GM23338 (cell line): ENCODE results near the gene PTH1R. TPM values are rescaled to one million over a fixed set of nuclear protein-coding genes. Genes with fewer than 3 reads are reported as not detected.

Source experiments
- ATAC-seq: fragments of 200-7000 bp; cut with Tn5 transposase; 3 replicates; pipeline ENCODE4 v1.9.1; 2020
- DNase-seq: peaks from one replicate; pipeline ENCODE4 v3.0.0-alpha.2; 2015; ENCODE audit warnings: low spot score
- H2AFZ ChIP-seq: fragments of 200-600 bp; sonication (generic); 2 replicates; pipeline ENCODE4 v1.8.0; 2016; ENCODE audit warnings: antibody characterized with exemption, mild to moderate bottlenecking, moderate library complexity
- H3F3A ChIP-seq: fragments of 200-600 bp; sonication (generic); replicated peaks from 2 replicates; pipeline ENCODE4 v1.8.0; 2017; ENCODE audit warnings: antibody characterized with exemption, mixed run types, low read depth
- H3K27ac ChIP-seq: fragments of 200-600 bp; sonication (generic); 2 replicates; pipeline ENCODE4 v1.6.1; 2016; ENCODE audit warnings: low read depth
- H3K27me3 ChIP-seq: fragments of 200-600 bp; sonication (generic); 2 replicates; pipeline ENCODE4 v1.8.0; 2016; ENCODE audit warnings: mild to moderate bottlenecking, mixed run types, moderate library complexity; ENCODE audit not compliant: insufficient read depth
- H3K36me3 ChIP-seq: fragments of 200-600 bp; sonication (generic); 2 replicates; pipeline ENCODE4 v1.8.0; 2016; ENCODE audit warnings: mild to moderate bottlenecking; ENCODE audit not compliant: insufficient read depth
- H3K4me1 ChIP-seq: fragments of 200-600 bp; sonication (generic); 2 replicates; pipeline ENCODE4 v1.8.0; 2016; ENCODE audit warnings: mild to moderate bottlenecking, moderate library complexity; ENCODE audit not compliant: insufficient read depth
- H3K4me2 ChIP-seq: fragments of 200-600 bp; sonication (generic); 2 replicates; pipeline ENCODE4 v1.7.1; 2017; ENCODE audit warnings: mixed run types
- H3K4me3 ChIP-seq: fragments of 200-600 bp; sonication (generic); 2 replicates; pipeline ENCODE4 v1.6.1; 2016; ENCODE audit warnings: mixed run types
- H3K79me2 ChIP-seq: fragments of 200-600 bp; sonication (generic); replicated peaks from 2 replicates; pipeline ENCODE4 v1.8.0; 2017; ENCODE audit warnings: mild to moderate bottlenecking; ENCODE audit not compliant: insufficient read depth
- H3K9me2 ChIP-seq: fragments of 200-600 bp; sonication (generic); 2 replicates; pipeline ENCODE4 v1.8.0; 2017; ENCODE audit not compliant: insufficient read depth
- H4K20me1 ChIP-seq: fragments of 200-600 bp; sonication (generic); replicated peaks from 2 replicates; pipeline ENCODE4 v1.8.0; 2017; ENCODE audit warnings: mild to moderate bottlenecking; ENCODE audit not compliant: insufficient read depth
- H3K27ac Mint-ChIP-seq: 2 replicates; pipeline ENCODE4 v1.8.0; 2020; ENCODE audit warnings: inconsistent platforms, mild to moderate bottlenecking, moderate library complexity, mixed read lengths
- H3K27me3 Mint-ChIP-seq: 3 replicates; pipeline ENCODE4 v1.8.0; 2022; ENCODE audit warnings: low read depth, mild to moderate bottlenecking, moderate library complexity, mixed read lengths, inconsistent platforms; ENCODE audit not compliant: insufficient read depth, poor library complexity
- H3K36me3 Mint-ChIP-seq: 3 replicates; pipeline ENCODE4 v1.8.0; 2021; ENCODE audit warnings: low read depth, mild to moderate bottlenecking, inconsistent platforms, moderate library complexity, mixed read lengths
- H3K4me1 Mint-ChIP-seq: 3 replicates; pipeline ENCODE4 v1.8.0; 2020; ENCODE audit warnings: mild to moderate bottlenecking, inconsistent platforms, mixed read lengths
- H3K4me3 Mint-ChIP-seq: 3 replicates; pipeline ENCODE4 v1.8.0; 2021; ENCODE audit warnings: moderate library complexity, mild to moderate bottlenecking, inconsistent platforms, mixed read lengths
- H3K9me3 Mint-ChIP-seq: 3 replicates; pipeline ENCODE4 v1.8.0; 2020; ENCODE audit warnings: moderate library complexity, mild to moderate bottlenecking, inconsistent platforms, mixed read lengths
- CREB1 ChIP-seq: fragments of 250-450 bp; sonication (Bioruptor Pico); IDR thresholded peaks from 2 replicates; pipeline ENCODE4 v1.5.0; 2020; ENCODE audit warnings: low read depth, mild to moderate bottlenecking, moderate library complexity
- CTCF ChIP-seq, 2 experiments: fragments of 200-600 bp in 1 of 2; sonication (generic) in 1 of 2; conservative IDR thresholded peaks; 2 replicates each; pipeline versions ENCODE4 v1.5.1 to v1.6.1; 2016 to 2017; ENCODE audit warnings: antibody characterized with exemption in 2 of 2, low read depth in 2 of 2, mild to moderate bottlenecking in 2 of 2, moderate library complexity in 1 of 2
- ETS1 ChIP-seq: IDR thresholded peaks from 2 replicates; pipeline ENCODE4 v1.6.1; 2016; ENCODE audit warnings: antibody characterized with exemption
- EZH2 ChIP-seq: fragments of 200-600 bp; sonication (generic); IDR thresholded peaks from one replicate; pipeline ENCODE4 v1.8.0; 2017; ENCODE audit warnings: antibody characterized with exemption, mild to moderate bottlenecking, low read depth; ENCODE audit not compliant: unreplicated experiment
- EZH2phosphoT487 ChIP-seq: fragments of 200-600 bp; sonication (generic); IDR thresholded peaks from one replicate; pipeline ENCODE4 v1.8.1; 2018; ENCODE audit warnings: antibody characterized with exemption; ENCODE audit not compliant: unreplicated experiment
- JUNB ChIP-seq: IDR thresholded peaks from one replicate; pipeline ENCODE4 v1.6.1; 2016; ENCODE audit warnings: antibody characterized with exemption; ENCODE audit not compliant: unreplicated experiment
- NANOG ChIP-seq: IDR thresholded peaks from 2 replicates; pipeline ENCODE4 v1.6.1; 2016; ENCODE audit warnings: antibody characterized with exemption, borderline replicate concordance
- POLR2AphosphoS5 ChIP-seq: IDR thresholded peaks from 2 replicates; pipeline ENCODE4 v1.6.1; 2016; ENCODE audit warnings: antibody characterized with exemption, low read depth
- REST ChIP-seq: IDR thresholded peaks from one replicate; pipeline ENCODE4 v1.6.1; 2018; ENCODE audit warnings: antibody characterized with exemption; ENCODE audit not compliant: unreplicated experiment
- STAT1 ChIP-seq: IDR thresholded peaks from one replicate; pipeline ENCODE4 v1.6.1; 2016; ENCODE audit warnings: antibody characterized with exemption; ENCODE audit not compliant: unreplicated experiment
- ZNF114 ChIP-seq: fragments of 250-450 bp; sonication (Bioruptor Pico); IDR thresholded peaks from 2 replicates; pipeline ENCODE4 v1.5.0; 2020; ENCODE audit warnings: mild to moderate bottlenecking, moderate library complexity
- ZNF331 ChIP-seq: fragments of 250-450 bp; sonication (Bioruptor Pico); IDR thresholded peaks from 2 replicates; pipeline ENCODE4 v1.5.0; 2020; ENCODE audit warnings: low read depth, mild to moderate bottlenecking, moderate library complexity
- ZNF462 ChIP-seq: fragments of 250-450 bp; sonication (Bioruptor Pico); IDR thresholded peaks from 2 replicates; pipeline ENCODE4 v1.5.0; 2020; ENCODE audit warnings: mild to moderate bottlenecking, moderate library complexity
- polyA plus RNA-seq: library from polyadenylated mRNA; unstranded; fragments of >200 nt; fragmentation: Nextera tagmentation; extraction: Ambion mirVana; gene quantifications from 2 replicates; pipeline ENCODE4 v1.2.1, GENCODE V29; 2016
- total RNA-seq: library from RNA; depleted of rRNA; stranded (reverse); fragments of >200 nt; shearing (Covaris generic); gene quantifications from 2 replicates; pipeline ENCODE4 v1.2.3, GENCODE V29; 2014

The PTH1R gene
- total and polyA plus RNA-seq, 2 experiments from 2014 or later: 1.3 to 1.9 TPM

GRCh38 chr3:46868948-46869347 lies 8.6 kb upstream of the PTH1R start:
- no peak for DNase-seq
- Histone ChIP-seq H3K27ac (no peak overlapping the region), H3K4me3 (no peak overlapping the region), H3F3A (no peaks in the 10 kb centered on the region), H3K4me1 (no peaks in the 10 kb centered on the region), H3K4me2 (no peak overlapping the region), H3K9me2 (no peaks in the 10 kb centered on the region), H2AFZ (no peak overlapping the region), H4K20me1 (no peaks in the 10 kb centered on the region), H3K79me2 (no peaks in the 10 kb centered on the region), H3K36me3 (no peaks in the 10 kb centered on the region), H3K27me3 (no peaks in the 10 kb centered on the region)
- Mint-ChIP-seq H3K27me3 (peaks cover 22% of the 10 kb centered on the region), H3K36me3 (no peaks in the 10 kb centered on the region), H3K9me3 (no peaks in the 10 kb centered on the region), H3K27ac (no peak overlapping the region), H3K4me1 (peaks cover 7% of the 10 kb centered on the region), H3K4me3 (no peak overlapping the region)
- ATAC-seq: no peak
- TF ChIP-seq REST (no peak), ZNF331 (no peak), ZNF114 (CRISPR knock-in tag) (no peak), POLR2AphosphoS5 (no peak), JUNB (no peak), EZH2 (no peak), ZNF462 (CRISPR knock-in tag) (no peak), STAT1 (no peak), ETS1 (no peak), CREB1 (CRISPR knock-in tag) (no peak), NANOG (no peak), EZH2phosphoT487 (no peak), CTCF (conservative IDR thresholded peaks at IDR 0.05; ENCODE audit: low read depth in 2 of 2) (no peak)
